GM19324 (cell line): ENCODE measurements around the gene ADGRD1.

Experiments used
- ATAC-seq: cut with Tn5 transposase; IDR thresholded peaks from one replicate; pipeline ENCODE4 v1.9.1; 2021; ENCODE audit warnings: mild to moderate bottlenecking, moderate library complexity; ENCODE audit not compliant: unreplicated experiment, low FRiP score

Gene ADGRD1

DNA sequence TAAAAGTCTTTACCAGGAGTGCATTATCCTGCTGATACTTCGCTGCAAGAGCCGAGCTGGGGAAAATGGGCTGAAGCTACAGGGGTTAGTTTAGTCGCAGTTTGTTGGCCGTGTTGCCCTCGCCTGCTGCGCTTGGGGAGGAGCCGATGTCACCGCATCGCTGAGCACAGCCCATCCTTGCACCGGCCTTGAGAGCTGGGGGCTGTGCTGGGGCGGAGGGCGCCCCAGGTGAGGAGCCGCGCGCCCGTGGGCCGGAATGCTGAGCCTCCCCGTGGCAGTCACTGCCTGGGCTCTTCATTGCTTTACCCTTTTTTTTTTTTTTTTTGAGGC is 50.0 kb downstream of the ADGRD1 start:
- no peak for ATAC-seq

- ATAC-seq: no peak
Measured at GRCh38 chr12:131004166-131004565, 50.5 kb downstream of the ADGRD1 start.

- ATAC-seq: no peak
Measured at GRCh38 chr12:131005161-131006035, 51.7 kb downstream of the ADGRD1 start.

DNA sequence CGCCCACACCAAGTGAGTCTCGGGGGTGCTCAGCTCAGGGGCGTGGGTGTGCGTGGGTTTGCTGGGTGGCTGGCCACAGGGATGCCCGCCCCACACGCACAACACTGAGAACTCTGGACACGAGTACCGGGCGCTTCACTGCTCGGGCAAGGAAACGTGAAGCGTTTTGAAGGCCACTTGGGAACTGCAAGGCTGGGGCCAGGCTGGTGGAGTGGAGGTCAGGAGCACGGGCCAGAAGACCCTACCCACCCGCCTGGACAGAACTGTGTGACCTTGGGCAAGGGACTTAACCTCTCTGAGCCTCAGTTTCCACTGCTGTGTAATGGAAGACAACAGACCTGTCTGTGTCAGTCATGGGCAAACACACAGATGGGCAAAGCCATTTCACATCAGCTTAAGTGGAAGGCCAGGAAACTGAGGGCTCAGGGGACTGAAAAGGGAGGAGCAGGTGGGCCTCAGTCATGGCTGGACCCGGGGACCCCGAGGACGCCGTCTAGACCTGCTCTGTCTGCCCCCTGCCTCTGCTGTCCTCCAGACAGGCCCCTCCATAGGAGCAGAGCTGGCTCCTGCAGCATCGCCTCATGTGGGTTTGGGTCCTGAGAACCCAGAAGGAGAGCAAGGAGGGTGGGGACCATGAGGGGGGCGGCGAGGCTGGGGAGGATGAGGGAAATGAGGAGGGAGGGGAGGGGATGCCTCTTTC is 52.5 kb downstream of the ADGRD1 start:
- no peak for ATAC-seq

DNA sequence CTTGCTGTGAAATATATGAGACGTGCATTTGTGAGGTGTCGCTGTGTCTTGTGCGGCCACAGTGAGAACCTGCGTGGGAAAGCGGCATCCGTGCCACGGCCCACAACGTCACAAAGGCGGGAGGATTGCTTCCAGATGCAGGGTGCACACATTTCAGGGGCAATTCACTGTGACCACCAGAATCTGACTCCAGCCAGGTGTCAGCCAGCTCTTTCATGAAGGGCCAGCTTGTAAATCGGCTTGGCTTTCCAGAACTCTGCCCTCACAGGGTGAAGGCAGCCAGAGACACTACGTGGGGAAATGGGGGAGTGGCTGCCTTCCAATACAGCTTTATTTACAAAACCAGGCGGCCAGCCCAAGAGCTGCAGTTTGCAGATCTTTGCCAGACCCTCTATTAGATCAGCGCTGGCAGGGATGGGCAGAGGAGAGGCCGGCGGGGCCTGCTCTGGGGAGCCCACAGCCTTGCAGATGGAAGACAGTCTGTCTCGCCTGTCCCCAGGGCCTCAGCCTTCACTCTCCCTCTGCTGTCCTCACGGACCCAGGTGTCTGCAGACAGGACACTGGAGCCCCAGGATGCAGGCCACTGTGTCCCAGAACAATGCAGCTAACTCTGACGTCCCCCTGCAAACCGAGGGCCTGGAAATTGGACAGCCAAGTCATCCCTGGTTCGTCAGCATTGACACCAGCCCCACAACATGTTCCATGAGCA is 53.5 kb downstream of the ADGRD1 start:
- ATAC-seq: no peak

DNA sequence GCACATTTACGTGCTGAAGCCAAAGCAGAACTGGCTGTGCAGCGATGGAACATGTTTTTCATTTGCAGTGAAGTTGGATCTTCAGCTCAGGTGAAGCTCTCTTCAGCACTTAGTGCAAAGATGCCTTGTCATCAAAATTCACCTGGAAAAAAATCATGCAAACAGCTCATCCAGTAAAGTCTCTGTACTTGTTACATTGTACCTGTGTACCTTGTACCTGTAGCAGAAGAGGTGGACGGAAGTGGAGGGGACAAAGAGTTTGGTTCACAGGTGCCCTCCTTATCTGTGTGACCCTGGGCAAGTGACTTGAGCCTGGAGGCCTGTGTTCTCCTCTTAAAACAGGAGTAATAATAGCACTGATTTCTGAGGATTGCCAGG is 54.0 kb downstream of the ADGRD1 start:
- no peak for ATAC-seq

DNA sequence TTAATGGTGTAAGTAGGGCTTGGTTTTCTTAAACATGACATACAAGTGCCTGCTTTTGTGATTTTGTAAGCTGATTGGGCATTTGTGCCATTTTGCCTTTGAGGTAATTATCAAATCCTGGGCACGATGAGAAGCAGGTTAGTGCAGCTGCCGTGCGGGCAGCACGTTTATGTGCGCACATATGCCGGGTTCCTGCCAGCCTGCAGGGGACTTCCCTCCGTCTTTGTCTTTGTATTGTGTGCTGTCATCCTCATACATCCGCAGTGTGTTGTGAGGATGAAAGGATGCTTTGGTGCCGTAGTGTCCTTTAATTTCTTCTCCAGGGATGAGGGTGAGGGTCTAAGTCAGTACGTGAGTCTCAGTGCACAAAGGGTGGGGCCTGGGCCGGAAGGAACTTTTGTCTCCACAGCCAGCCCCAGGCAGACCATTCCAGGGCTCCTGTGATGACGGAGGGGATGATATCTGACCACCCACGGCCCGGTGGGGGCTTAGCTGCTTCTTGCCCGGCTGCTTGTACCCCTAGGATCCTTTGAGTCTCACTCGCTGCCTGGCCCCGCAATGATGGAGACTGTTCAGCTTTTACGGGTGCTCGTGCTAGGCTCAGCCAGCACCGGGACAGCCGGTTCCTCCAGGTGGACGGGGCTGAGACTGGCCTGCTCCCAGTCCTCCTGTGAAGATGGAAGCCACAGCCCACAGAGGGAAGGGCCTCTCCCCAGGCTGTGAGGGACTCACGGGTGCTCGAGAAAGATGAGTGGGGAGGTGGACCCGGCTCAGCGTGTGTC is 54.6 kb downstream of the ADGRD1 start:
- no peak for ATAC-seq

- no peak for ATAC-seq
Measured at GRCh38 chr12:131008913-131009270, 55.2 kb downstream of the ADGRD1 start.

GRCh38 chr12:131009595-131010395 is 56.1 kb downstream of the ADGRD1 start:
- ATAC-seq: no peak

DNA sequence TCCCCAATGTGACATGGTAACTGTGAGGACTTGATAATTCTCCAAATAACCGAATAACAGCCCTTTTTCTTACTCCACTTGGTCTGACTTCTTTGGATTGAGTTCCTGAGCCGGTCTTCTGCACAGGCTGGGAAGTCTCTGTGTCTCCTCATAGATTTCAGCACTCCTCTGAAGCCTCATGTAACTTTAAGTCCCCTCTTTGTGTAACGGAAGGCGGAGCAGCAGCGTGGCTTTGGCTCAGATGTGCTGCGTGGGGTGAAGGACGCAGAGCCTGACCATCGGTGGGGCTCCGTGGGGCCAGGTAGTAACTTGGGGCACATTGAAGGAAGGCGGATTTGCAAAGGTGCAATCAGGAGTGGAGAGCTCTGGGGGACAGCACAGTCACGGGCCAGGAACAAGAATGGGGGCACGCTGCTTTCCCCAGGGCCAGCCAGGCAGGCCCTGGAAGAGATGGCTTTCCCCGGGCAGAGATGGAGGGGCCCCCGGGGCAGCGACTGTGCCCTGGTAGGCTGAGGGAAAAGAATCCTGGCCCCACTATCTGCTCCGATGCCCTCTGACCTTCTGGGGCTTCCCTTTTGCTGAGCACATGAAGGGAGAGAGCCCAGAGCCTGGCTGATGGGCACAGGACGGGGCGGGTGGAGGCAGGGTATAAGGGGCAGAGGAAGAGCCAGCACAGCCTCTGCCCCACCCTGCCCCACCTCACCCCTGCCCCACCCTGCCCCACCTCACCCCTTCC is 56.9 kb downstream of the ADGRD1 start:
- no peak for ATAC-seq

DNA sequence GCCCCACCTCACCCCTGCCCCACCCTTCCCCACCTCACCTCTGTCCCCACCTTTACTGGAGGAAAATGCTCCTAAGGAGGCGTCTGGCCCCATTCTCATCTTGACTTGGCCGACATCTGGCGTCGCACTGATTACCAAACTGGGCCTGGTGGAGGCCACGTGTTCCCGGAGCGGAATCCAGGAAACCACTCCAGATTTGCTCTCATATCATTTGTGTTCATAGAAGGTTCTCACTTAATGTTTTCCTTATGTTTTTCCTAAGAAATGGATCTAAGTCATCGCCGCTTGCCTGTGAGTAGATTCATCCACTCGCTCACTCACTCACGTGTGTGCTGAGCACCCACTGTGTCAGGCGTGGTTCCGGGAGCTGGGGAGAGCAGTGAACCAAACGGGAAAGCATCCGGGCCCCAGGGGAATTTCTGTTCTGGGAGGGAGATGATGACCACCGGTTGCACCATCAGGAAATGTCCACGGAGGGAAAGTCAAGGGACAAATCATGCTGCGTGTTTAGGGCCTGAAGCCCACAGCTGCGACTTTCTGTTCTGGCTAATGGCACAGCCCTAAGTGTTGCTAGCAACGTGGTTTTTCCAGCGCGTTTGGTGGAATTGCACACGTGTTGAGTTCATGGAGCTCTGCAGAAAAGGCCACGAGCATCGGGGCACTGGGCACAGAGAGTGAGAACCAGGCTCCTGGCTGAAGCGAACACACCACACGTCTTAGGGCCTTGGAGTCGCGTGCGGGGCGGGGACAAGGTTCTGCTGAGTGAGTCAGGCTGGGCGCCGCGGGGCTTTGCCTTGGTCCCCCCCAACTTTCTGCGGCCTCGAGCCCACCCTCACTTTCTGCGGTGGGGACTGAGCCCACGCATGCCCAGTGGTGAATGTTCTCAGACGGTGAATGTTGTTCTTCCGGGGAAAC is 57.7 kb downstream of the ADGRD1 start:
- no peak for ATAC-seq

- ATAC-seq: no peak
Measured at GRCh38 chr12:131012279-131013069, 58.8 kb downstream of the ADGRD1 start.

GRCh38 chr12:131013118-131013517 is 59.4 kb downstream of the ADGRD1 start:
- ATAC-seq: no peak

DNA sequence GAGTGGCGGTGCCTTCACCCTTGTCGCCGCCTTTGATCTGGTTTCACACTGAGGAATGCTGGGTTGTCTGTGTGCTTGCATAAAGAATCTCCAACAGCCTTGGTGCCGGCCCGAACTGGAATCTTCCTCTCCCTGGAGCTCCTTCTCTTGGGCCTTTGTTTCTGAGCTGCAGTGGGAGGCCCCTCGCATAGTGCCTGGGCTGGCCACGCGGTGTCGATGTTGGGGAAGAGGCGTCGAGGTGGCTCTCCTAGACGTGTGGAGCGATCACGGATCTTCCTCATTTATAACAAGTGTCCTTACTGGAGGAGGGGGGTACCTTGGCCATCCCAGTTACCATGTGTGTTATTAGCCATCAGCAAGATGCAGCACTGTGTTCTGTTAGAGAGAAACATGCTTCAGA is 60.6 kb downstream of the ADGRD1 start:
- ATAC-seq: no peak

DNA sequence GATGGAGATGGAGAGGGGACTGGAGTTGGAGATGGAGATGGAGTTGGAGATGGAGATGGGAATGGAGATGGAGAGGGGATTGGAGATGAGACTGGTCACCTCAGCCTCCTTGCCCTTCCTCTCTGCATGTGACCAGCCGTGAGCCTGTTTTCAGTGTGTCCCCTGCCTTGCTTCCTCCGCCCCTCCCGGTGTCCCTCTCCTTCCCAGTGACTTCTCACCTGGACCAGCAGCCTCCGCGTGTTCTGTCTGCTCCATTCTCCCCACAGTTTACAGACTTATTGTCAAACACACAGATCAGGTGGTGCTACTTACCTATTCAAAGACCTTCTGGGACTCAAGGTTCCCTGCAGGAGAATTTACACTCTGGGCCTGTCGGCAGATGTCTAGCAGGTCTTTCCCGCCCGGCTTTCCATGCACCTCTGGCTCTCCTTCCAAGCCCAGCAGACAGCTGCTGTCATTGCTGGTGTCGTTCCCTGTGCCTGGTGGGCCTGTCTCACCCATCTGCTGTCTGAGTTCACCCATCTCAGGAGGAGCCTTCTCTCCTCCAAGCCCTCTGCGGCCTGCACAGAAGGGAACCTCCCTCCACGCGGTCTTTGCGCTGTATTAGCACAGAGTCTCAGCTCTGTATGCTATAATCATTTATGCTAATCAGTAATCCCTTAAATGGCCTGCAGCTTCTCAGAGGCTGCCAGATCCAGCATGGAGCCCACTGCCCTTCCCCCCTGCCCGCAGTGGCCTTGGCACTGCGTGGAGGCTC is 62.1 kb downstream of the ADGRD1 start:
- no peak for ATAC-seq

DNA sequence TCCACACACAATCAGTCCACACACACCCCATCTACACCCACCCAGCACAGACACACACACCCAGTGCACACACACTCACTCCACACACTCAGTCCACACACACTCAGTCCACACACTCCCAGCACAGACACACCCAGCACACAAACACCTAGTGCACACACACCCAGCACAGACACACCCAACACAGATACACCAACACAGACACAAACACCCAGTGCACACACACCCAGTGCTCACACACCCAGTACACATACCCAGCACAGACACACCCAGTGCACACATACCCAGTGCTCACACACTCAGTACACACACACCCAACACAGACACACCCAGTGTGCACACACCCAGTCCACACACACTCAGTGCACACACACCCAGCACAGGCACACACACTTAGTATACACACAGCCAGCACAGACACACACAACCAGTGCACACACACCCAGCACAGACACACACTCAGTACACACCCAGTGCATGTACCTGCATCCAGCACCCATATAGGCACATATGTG is 63.8 kb downstream of the ADGRD1 start:
- no peak for ATAC-seq
